Measurements from ENCODE around the gene C2orf76. TPM values are rescaled to one million over a fixed set of nuclear protein-coding genes. Genes with fewer than 3 reads are reported as not detected.

The C2orf76 gene
- total and polyA plus RNA-seq, 7 donors: 4.1 to 9.3 (median 7.1) TPM

GRCh38 chr2:119261493-119262225 lies 105.0 kb downstream of the C2orf76 start:
- Histone ChIP-seq H3K9me3 (no peaks in the 10 kb centered on the region), H3K27me3 (ENCODE audit: insufficient read depth in 3 of 3, low read length in 2 of 3) (no peaks in the 10 kb centered on the region), H3K4me3 (no peak overlapping the region), H3K27ac (no peak overlapping the region), H3K4me1 (peaks cover 10% of the 10 kb centered on the region), H3K36me3 (ENCODE audit: insufficient read depth in 1 of 2, low read depth in 1 of 2) (peaks cover under 1 to 52% of the 10 kb centered on the region in 2 donors)
- DNase-seq (no peak), ATAC-seq (no peak)
- TF ChIP-seq CTCF (IDR thresholded peaks at IDR 0.05): no peak
- intact Hi-C loops (cut with DNase I): loop anchor here in 1 of 2 donors (10.0 kb wide), 1 partner anchor 247 kb away; no protein-coding TSS in a partner anchor
- 86 to 89% (median 86%) methylated on average over 17 of the region's 17 CpGs for WGBS, 3 donors

- Histone ChIP-seq H3K9me3 (no peaks in the 10 kb centered on the region), H3K27me3 (ENCODE audit: insufficient read depth in 3 of 3, low read length in 2 of 3) (no peaks in the 10 kb centered on the region), H3K4me3 (no peak overlapping the region), H3K4me1 (peaks cover 10% of the 10 kb centered on the region), H3K36me3 (ENCODE audit: insufficient read depth in 1 of 2, low read depth in 1 of 2) (peaks cover 2 to 55% of the 10 kb centered on the region in 2 donors), H3K27ac (no peak overlapping the region)
- intact Hi-C loops (cut with DNase I): loop anchor here in 1 of 2 donors (10.0 kb wide), 1 partner anchor 246 kb away; no protein-coding TSS in a partner anchor
- 59 to 71% (median 61%) methylated on average over 11 of the region's 11 CpGs for WGBS, 3 donors
- DNase-seq (no peak), ATAC-seq (no peak)
- TF ChIP-seq CTCF (IDR thresholded peaks at IDR 0.05): no peak
Observed at GRCh38 chr2:119260646-119261492, 105.8 kb downstream of the C2orf76 start.

GRCh38 chr2:119259296-119259860 lies 107.3 kb downstream of the C2orf76 start:
- DNase-seq (no peak), ATAC-seq (no peak)
- Histone ChIP-seq H3K4me3 (no peak overlapping the region), H3K27ac (no peak overlapping the region), H3K4me1 (peaks cover 5% of the 10 kb centered on the region), H3K36me3 (ENCODE audit: insufficient read depth in 1 of 2, low read depth in 1 of 2) (peaks cover 2 to 65% of the 10 kb centered on the region in 2 donors), H3K27me3 (ENCODE audit: insufficient read depth in 3 of 3, low read length in 2 of 3) (no peaks in the 10 kb centered on the region), H3K9me3 (no peaks in the 10 kb centered on the region)
- intact Hi-C loops (cut with DNase I): no loop called here
- WGBS, 3 donors: 78 to 85% (median 79%) methylated on average over 5 of the region's 5 CpGs
- TF ChIP-seq CTCF (IDR thresholded peaks at IDR 0.05): no peak

- ATAC-seq (no peak), DNase-seq (no peak)
- Histone ChIP-seq H3K4me1 (peaks cover 20% of the 10 kb centered on the region), H3K4me3 (no peak overlapping the region), H3K27me3 (ENCODE audit: insufficient read depth in 3 of 3, low read length in 2 of 3) (no peaks in the 10 kb centered on the region), H3K36me3 (ENCODE audit: insufficient read depth in 1 of 2, low read depth in 1 of 2) (peaks cover 2 to 54% of the 10 kb centered on the region in 2 donors), H3K27ac (no peak overlapping the region), H3K9me3 (no peaks in the 10 kb centered on the region)
- 94 to 95% (median 94%) methylated on average over 9 of the region's 9 CpGs for WGBS, 3 donors
- TF ChIP-seq CTCF (IDR thresholded peaks at IDR 0.05): no peak
- intact Hi-C loops (cut with DNase I): no loop called here
Observed at GRCh38 chr2:119257198-119257597, 109.4 kb downstream of the C2orf76 start.
